ENCODE data around the gene LGALS4.
"Not testable (repeated sequence)": the region's sequence is repeated elsewhere in the genome, so short reads cannot be mapped to it uniquely, and the experiment has no call there.

The LGALS4 gene

DNA sequence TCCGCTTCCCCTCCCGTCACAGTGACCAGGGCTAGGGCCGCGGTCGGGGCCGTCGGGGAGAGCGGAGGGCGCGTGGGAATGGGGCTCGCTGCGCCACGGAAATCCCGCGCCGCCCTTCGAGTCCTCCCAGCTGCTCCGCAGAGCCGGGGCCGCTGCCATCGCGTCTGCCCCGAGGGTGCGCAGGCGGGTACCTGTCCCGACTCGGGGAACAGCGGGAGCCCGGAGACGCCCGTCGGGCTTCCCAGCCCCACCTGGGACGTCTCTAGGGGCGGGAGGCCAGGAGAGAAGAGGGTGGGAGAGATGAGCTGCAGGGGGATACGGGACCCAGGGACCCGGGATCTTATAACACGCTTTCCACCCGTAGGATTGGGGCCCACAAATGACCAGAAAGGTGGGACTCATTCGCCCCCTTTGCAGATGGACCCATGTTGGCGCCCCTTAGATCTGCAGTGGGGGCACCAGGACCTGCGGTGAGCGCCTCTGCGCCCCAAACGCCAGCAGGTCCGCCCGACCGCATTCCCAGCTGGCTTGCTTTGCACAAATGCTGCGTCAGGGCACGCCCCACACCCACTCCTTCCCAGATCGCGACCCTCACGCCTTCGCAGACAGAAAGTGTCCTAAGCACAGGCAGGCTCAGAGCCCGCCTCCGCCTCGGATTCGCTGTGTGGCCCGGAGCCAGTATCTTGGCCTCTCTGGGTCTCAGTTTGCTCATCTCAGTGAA, 42.4 kb downstream of the LGALS4 start:
- DNase-seq (ENCODE audit: low read depth), result not testable (repeated sequence)

- DNase-seq (ENCODE audit: low read depth), result peak; percentile 54
Observed at GRCh38 chr19:38769635-38770211, 43.0 kb downstream of the LGALS4 start.

GRCh38 chr19:38766276-38767047, 46.3 kb downstream of the LGALS4 start:
- DNase-seq (ENCODE audit: low read depth), result no peak

GRCh38 chr19:38765214-38765613, 47.5 kb downstream of the LGALS4 start:
- no peak for DNase-seq (ENCODE audit: low read depth)

- DNase-seq (ENCODE audit: low read depth), result no peak
Observed at GRCh38 chr19:38763795-38764220, 48.9 kb downstream of the LGALS4 start.

DNA sequence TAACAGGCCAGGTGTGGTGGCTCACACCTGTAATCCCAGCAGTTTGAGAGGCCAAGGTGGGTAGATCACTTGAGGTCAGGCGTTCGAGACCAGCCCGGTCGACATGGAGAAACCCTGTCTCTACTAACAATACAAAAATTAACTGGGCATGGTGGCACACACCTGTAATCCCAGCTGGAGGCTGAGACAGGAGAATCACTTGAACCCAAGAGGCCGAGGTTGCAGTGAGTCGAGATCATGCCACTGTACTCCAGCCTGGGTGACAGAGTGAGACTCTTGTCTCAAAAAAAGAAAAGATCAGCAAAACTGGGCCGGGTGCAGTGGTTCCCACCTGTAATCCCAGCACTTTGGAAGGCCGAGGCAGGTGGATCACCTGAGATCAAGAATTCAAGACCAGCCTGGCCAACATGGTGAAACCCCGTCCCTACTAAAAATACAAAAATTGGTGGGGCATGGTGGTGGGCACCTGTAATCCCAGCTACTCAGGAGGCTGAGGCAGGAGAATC, 50.8 kb downstream of the LGALS4 start:
- DNase-seq (ENCODE audit: low read depth), result not testable (repeated sequence)

DNA sequence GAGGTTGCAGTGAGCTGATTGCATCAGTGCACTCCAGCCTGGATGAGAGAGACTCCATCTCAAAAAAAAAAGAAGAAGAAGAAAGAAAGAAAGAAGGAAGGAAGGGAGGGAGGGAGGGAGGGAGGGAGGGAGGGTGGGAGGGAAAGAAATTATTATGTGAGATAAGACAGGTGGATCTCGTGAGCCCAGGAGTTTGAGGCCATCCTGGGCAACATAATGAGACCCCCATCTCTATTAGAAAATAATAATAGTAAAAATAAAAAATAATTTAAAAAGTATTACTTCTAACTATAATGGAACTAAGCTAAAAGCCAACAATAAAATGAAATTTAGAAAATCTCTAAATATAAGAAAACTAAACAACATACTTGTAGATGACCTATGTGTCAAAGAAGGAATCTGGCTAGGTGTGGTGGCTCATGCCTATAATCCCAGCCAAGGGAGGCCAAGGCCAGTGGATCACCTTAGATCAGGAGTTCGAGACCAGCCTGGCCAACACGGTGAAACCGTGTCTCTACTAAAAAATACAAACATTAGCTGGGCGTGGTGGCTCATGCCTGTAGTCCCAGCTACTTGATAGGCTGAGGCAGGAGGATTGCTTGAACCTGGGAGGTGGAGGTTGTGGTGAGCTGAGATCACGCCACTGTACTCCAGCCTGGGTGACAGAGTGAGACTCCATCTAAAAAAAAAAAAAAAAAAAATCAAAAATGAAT, 51.8 kb downstream of the LGALS4 start:
- DNase-seq (ENCODE audit: low read depth), result not testable (repeated sequence)

- DNase-seq (ENCODE audit: low read depth), result no peak
Observed at GRCh38 chr19:38759590-38760003, 53.1 kb downstream of the LGALS4 start.

DNA sequence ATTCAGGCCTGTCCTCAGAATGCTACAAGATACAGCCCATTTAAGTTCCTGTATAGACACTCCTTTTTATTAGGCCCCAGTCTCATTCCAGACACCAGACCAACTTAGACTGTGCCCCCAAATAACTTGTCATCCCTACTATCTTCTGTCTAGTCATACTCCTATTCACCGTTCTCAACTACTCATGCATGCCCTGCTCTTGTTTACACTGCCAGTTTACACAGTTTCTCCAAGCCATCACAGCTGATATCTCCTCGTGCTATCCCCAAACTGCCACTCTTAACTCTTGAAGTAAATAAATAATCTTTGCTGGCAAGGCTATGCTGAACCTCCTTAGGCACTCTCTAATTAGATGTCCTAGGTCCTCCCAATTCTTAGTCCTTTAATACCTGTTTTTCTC, 58.5 kb downstream of the LGALS4 start:
- DNase-seq (ENCODE audit: low read depth), result not testable (repeated sequence)

GRCh38 chr19:38753783-38754182, 59.0 kb downstream of the LGALS4 start:
- DNase-seq (ENCODE audit: low read depth), result not testable (repeated sequence)

Measured in ELR (cell line).